Ascending aorta (tissue), 2 donors: ENCODE results near the gene MRPL51. TPM values are rescaled to one million over a fixed set of nuclear protein-coding genes. Genes with fewer than 3 reads are reported as not detected.
"Not testable (repeated sequence)": the region's sequence is repeated elsewhere in the genome, so short reads cannot be mapped to it uniquely, and the experiment has no call there.

ENCODE experiments used
- DNase-seq, 2 donors: peaks; one replicate each; pipeline ENCODE4 v3.0.0-alpha.2; 2019; ENCODE audit warnings: low spot score in 2 of 2
- H3K27ac ChIP-seq, 2 donors: fragments of 200-600 bp; sonication (generic); one replicate each; pipeline ENCODE4 v1.5.1; 2016 to 2017; ENCODE audit warnings: mild to moderate bottlenecking in 1 of 2
- H3K27me3 ChIP-seq: fragments of 200-600 bp; sonication (generic); one replicate; pipeline ENCODE4 v1.5.1; 2017
- H3K36me3 ChIP-seq, 2 donors: fragments of 200-600 bp; sonication (generic); one replicate each; pipeline ENCODE4 v1.5.1; 2016
- H3K4me1 ChIP-seq, 2 donors: fragments of 200-600 bp; sonication (generic); one replicate each; pipeline ENCODE4 v1.5.1; 2016 to 2017; ENCODE audit warnings: mild to moderate bottlenecking in 1 of 2
- H3K4me3 ChIP-seq, 2 donors: fragments of 200-600 bp; sonication (generic); one replicate each; pipeline ENCODE4 v1.5.1; 2016 to 2017; ENCODE audit warnings: mild to moderate bottlenecking in 1 of 2
- H3K9me3 ChIP-seq, 2 donors: fragments of 200-600 bp; sonication (generic); one replicate each; pipeline ENCODE4 v1.5.1; 2016
- CTCF ChIP-seq, 3 experiments: fragments of 200-600 bp in 2 of 3; fragments of 450-650 bp in 1 of 3; sonication (generic) in 2 of 3; IDR thresholded peaks; one replicate each; pipeline ENCODE4 v1.5.1; 2016 to 2019; ENCODE audit warnings: antibody characterized with exemption in 3 of 3, mild to moderate bottlenecking in 1 of 3, moderate library complexity in 1 of 3
- intact Hi-C: fragments of 100-400 bp; cut with DNase I; formaldehyde crosslinking; loops from one replicate; pipeline ENCODE4 v1.15.1; 2023
- total RNA-seq: library from RNA; depleted of rRNA; stranded (reverse); fragments of >200 nt; gene quantifications from one replicate; pipeline ENCODE4 v1.1.0, GENCODE V29; 2016

The MRPL51 gene
- total RNA-seq, 1 donor from 2014 or later = 112 TPM

- intact Hi-C loops = no loop called here
- Histone ChIP-seq H3K4me1 (peaks cover 0 to 3% of the 10 kb centered on the region in 2 donors), H3K9me3 (no peaks in the 10 kb centered on the region), H3K36me3 (peaks cover 26 to 27% of the 10 kb centered on the region in 2 donors), H3K27me3 (no peaks in the 10 kb centered on the region), H3K27ac (no peak overlapping the region), H3K4me3 (no peak overlapping the region)
- no peak for TF ChIP-seq CTCF (IDR thresholded peaks at IDR 0.05)
- DNase-seq = no peak
Measured at GRCh38 chr12:6500466-6500865, 7.4 kb upstream of the MRPL51 start.

- not testable (repeated sequence) for DNase-seq, H3K27ac ChIP-seq, H3K27me3 ChIP-seq, H3K9me3 ChIP-seq, H3K4me3 ChIP-seq
- Histone ChIP-seq H3K4me1 (peaks cover 6 to 15% of the 10 kb centered on the region in 2 donors), H3K36me3 (peaks cover 25 to 27% of the 10 kb centered on the region in 2 donors)
- intact Hi-C loops = loop anchor here (10.0 kb wide), 1 partner anchor 168 kb away; the partner anchor contains the start of gene ING4
Measured at GRCh38 chr12:6497291-6497690, 4.2 kb upstream of the MRPL51 start.

- peak overlapping the region; percentile 67 to 77 for H3K4me3 ChIP-seq
- no peak for TF ChIP-seq CTCF (IDR thresholded peaks at IDR 0.05)
Measured at GRCh38 chr12:6494968-6495367, 1.9 kb upstream of the MRPL51 start.

DNA sequence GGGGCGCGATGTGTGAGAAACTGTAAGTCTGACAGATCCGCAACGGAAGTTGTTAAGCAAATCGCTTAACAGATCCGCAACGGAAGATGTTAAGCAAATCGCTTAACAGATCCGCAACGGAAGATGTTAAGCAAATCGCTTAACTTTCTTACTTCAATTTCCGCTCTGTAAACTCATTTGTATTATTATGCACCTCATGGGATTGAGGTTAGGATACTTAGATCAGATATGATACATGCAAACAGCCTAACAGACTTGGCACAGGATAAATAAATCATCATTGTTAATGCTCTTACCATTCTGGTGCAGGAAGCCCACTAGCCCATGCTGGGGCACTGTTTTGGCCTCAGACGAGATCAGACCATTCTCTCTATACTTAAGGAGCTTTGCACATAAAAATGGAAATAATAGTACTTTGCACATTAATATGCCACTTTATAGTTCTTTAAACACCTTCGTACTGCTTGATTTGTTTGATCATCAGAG is 1.2 kb upstream of the MRPL51 start:
- H3K4me1 ChIP-seq = peaks cover 8 to 18% of the 10 kb centered on the region in 2 donors
- intact Hi-C loops = loop anchor here (10.0 kb wide), 1 partner anchor 170 kb away; the partner anchor contains the start of gene ING4
- H3K4me3 ChIP-seq = peak overlapping the region; percentile 67 to 77
- no peak for TF ChIP-seq CTCF (IDR thresholded peaks at IDR 0.05)
- H3K9me3 ChIP-seq = no peaks in the 10 kb centered on the region
- H3K27me3 ChIP-seq = no peaks in the 10 kb centered on the region
- DNase-seq = no peak
- H3K36me3 ChIP-seq = peaks cover 17 to 24% of the 10 kb centered on the region in 2 donors
- peak overlapping the region in 1 of 2 donors; percentile 32 for H3K27ac ChIP-seq

More at GRCh38 chr12:6494968-6495367, 1.9 kb upstream of the MRPL51 start:
- intact Hi-C loops = loop anchor here (10.0 kb wide), 1 partner anchor 170 kb away; the partner anchor contains the start of gene ING4
- DNase-seq = no peak
- peaks cover 22 to 31% of the 10 kb centered on the region in 2 donors for H3K36me3 ChIP-seq
- H3K27me3 ChIP-seq = no peaks in the 10 kb centered on the region
- no peaks in the 10 kb centered on the region for H3K9me3 ChIP-seq
- H3K27ac ChIP-seq = no peak overlapping the region
- H3K4me1 ChIP-seq = peaks cover 8 to 18% of the 10 kb centered on the region in 2 donors

GRCh38 chr12:6493497-6494257 is 615 bp upstream of the MRPL51 start, which contains the start of gene NCAPD2:
Gene NCAPD2, plus strand, starts transcription at chr12:6494102. Its CDS starts 997 bp downstream, at chr12:6495099.
- Histone ChIP-seq H3K36me3 (peaks cover 11 to 18% of the 10 kb centered on the region in 2 donors), H3K4me3 (peak within 1 kb of the TSS; percentile 67 to 77), H3K27ac (peak within 1 kb of the TSS; percentile 79 to 98), H3K4me1 (peaks cover 8 to 18% of the 10 kb centered on the region in 2 donors), H3K9me3 (no peaks in the 10 kb centered on the region), H3K27me3 (no peaks in the 10 kb centered on the region)
- DNase-seq = peak; percentile 89 to 98
- peak in 2 of 3 experiments; percentile 31 to 73 for TF ChIP-seq CTCF (IDR thresholded peaks at IDR 0.05)
- intact Hi-C loops = loop anchor here (1.0 to 10.0 kb wide), 4 partner anchors 23 to 171 kb away; partner anchors contain the start of genes GAPDH, IFFO1, ING4 and VAMP1

DNA sequence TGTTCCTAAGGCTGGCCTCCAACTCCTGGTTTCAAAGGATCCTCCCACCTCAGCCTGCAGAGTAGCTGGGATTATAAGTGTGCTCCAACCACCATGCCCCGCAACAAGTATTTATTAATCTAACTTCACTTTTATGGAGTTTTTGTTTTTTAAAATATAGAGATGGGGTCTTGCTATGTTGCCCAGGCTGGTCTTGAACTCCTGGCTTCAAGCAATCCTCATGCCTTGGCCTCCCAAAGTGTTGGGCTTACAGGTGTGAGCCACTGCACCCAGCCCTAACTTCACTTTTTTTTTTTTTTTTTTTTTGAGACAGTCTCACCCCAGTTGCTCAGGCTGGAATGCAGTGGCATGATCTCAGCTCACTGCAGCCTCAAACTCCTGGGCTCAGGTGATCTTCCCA is 2.4 kb downstream of the MRPL51 start:
- H3K27ac ChIP-seq, H3K36me3 ChIP-seq, DNase-seq, H3K27me3 ChIP-seq, H3K4me3 ChIP-seq, H3K9me3 ChIP-seq: not testable (repeated sequence)
- H3K4me1 ChIP-seq = peaks cover 8 to 17% of the 10 kb centered on the region in 2 donors
- intact Hi-C loops = loop anchor here (10.0 kb wide), 1 partner anchor 174 kb away; the partner anchor contains the start of gene ING4
